Putamen (tissue), 1 donor: ENCODE data around the gene NKTR.
"Not testable (repeated sequence)": the region's sequence is repeated elsewhere in the genome, so short reads cannot be mapped to it uniquely, and the experiment has no call there.

Source experiments
- DNase-seq: peaks from one replicate; pipeline ENCODE4 v3.0.0-alpha.2; 2016; ENCODE audit warnings: low spot score

The NKTR gene

DNA sequence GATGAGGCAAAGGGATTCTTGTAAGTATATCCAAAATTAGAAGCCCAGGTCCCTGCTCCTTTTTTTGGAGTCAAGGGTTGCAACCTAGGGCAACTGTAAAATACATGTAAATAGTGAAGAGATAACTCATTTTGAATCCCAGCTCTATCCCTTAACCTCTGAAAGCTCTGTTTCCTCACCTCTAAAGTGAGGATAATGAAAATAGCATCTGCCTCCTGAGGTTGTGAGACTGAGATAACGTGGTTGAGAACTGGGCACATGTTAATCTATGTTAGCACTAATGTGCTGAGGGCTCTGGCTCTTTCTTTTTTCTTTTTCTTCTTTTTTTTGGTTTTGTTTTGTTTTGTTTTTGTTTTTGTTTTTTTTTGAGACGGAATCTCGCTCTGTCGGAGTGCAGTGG lies 4.8 kb upstream of the NKTR start:
- DNase-seq: no peak

DNA sequence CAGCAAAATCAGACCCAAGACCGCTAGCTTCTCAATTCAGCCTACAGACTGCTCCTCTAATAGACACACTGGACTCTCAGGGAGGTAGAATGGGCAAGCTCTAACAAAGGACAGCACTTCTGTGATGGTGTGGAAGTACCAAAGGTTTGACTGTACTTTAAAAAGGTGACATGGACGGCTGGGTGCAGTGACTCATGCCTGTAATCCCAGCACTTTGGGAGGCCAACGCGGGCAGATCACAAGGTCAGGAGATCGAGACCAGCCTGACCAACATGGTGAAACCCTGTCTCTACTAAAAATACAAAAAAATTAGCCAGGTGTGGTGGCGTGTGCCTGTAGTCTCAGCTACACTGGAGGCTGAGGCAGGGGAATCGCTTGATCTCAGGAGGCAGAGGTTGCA lies 3.4 kb upstream of the NKTR start:
- DNase-seq: not testable (repeated sequence)

DNA sequence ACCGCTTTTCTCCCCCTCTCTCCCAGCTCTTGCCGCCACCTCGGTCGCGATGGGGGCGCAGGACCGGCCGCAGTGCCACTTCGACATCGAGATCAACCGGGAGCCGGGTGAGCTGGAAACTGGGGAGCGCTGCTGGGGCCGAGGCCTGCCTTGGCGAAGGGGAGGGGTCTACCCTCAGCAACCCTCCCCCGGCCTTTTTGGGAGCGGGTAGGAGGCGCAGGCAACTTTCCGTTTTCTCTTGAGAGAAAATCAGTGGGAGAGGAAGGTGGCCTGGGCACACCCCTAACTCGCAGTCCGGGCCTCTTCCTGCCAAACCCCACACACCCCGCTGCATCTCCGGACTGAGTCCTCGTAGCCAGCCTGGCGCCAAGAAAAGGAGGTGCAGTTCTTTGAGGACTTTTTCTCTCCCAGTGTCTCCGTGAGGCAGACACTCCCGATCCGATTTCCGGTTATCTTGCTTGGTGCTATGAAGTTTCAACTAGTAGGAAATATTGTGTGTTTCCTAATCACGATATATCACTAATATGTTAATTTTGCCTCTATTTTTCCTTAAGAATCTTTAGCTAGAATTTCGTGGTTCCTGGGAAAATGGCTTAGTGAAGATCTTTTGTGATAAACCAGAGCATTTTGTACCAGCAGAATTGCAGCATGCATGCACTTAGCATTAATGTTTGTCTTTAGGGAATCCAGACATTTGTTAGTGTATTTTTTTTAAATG lies 631 bp downstream of the NKTR start:
- DNase-seq: peak; percentile 50

DNA sequence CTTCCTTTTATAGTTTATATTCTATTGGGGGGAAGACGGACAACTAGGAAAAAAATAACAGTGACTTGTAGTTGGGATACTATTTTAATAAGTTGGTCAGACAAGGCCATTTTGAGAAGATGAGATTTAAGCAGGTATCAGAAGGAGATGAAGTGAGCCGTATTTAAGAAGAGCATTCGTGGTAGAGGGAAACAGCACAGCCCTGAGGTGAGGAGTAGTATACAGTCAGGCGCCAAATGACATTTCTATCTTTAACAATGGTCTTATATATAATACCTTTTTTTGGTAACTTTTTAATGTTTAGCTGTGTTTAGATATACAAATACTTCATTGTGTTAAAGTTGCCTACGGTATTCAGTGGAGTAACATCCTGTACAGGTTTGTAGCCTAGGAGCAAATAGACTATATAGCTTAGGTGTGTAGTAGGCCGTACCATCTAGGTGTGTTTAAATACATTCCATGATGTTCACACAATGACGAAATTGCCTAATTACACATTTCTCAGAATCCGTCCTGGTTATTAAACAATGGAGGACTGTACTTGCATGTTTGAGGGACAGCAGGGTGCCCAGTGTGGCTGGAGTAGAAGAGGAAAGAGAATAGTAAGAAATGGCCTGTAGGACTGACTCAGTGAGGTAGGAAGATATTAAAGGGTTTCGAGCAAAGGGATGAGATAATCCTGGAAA lies 1.6 kb downstream of the NKTR start:
- DNase-seq: no peak

DNA sequence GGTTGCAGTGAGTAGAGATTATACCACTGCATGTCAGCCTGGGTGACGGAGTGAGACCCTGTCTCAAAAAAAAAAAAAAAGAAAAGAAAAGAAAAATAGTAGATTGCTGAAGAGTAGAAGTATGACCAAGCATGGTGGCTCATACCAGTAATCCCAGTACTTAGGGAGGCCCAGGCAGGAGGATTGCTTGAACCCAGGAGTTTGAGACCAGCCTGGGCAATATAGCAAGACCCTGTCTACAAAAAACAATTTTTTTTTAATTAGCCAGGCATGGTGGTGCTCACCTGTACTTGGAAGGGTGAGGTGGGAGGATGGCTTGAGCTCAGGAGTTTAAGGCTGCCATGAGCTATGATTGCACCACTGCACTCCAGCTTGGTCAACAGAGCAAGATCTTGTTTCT lies 2.5 kb downstream of the NKTR start:
- no peak for DNase-seq

DNA sequence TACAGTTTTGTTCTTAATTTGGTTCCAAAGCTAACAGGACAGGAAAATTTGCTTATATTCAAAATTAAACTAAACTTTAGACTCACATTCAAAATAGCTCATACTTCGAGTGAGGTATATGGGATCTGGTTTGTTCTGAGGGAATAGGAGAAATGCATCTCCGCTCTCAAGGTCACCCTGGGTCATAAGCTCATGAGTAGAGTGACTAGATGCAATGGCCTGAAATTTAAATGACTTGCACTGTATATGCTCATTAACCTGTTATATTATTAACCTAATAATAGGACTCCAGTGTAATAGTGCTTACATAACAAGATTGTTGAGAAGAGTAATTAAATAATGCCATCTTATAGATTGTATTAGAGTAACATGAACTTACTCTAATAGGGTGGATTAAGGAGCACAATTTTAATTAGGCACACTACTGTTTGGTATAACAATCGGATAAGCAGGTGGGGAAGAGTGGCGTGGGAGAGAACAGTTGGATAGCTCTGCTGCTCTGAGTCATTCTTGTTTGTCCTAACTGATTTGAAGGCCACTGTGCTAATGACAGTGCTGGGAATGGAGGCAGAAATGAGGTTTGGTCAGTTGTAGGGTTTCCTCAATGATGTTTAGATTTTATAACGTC lies 5.2 kb downstream of the NKTR start:
- DNase-seq: no peak

DNA sequence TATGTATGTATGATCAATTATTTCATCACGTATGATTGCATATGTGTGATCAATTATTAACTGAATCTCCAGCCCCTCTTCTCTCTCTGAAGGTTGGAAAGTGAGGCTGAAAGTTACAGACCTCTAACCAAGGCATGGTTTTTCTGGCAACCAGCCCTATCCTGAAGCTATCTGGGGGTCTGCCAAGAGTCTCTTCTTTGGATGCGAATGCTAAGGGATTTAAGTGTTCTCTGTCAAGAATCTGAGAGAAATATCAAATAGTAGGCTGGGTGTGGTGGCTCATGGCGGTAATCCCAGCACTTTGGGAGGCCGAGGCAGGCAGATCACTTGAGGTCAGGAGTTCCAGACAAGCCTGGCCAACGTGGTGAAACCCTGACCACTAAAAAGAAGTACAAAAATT lies 8.1 kb downstream of the NKTR start:
- no peak for DNase-seq

DNA sequence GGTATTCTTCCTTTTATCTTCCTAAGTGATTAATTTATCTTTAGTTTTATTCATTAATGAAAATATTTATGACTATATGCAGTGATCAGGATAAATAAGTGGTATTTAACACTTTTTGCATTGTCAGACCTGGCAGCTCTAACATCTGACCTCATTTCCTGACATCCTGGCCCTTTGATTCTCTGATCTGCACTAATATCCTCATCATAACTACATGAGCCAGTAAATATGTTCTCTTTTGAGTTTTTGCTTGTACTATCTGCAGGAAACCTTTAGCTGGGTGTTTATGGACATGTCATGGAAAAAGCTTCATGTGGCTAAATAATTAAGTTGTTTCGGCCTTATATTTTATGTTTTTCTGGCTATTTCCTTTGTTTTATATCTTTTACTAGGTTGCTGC lies 10.5 kb downstream of the NKTR start:
- no peak for DNase-seq

DNA sequence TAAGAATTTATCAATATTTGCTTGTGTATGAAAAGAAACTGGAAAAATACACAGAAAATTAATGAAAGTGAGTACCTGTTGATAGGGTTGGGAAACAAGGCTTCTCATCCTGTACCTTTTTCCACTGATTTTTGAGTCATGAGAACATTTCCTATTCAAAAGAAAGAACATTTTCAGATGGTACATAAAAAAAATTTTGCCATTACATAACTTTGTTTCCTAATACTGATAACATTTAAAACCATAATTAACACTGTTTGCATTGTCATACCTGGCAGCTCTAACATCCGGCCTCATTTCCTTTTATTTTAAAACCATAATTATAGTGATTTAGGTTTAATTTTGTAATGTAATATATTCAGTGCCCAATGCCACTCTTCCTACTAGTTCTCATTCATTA lies 11.7 kb downstream of the NKTR start:
- no peak for DNase-seq

DNA sequence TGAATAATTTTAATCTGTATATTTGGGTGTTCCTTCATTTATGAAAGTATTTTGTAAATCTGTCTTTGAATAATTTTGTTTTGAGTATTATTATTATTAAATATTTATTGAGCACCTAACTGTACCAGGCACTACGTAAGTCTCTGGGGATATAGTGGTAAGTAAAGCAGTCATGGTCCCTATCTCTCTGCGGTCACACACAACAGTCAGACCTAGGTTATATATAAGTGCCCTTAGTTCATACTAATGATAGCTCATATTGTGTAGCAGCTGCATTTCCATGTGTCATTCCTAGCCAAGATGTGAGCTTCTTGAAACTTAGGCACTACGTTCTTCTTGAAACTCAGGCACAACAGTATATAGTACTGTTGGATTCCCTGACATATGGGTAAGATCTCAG lies 12.4 kb downstream of the NKTR start:
- no peak for DNase-seq

DNA sequence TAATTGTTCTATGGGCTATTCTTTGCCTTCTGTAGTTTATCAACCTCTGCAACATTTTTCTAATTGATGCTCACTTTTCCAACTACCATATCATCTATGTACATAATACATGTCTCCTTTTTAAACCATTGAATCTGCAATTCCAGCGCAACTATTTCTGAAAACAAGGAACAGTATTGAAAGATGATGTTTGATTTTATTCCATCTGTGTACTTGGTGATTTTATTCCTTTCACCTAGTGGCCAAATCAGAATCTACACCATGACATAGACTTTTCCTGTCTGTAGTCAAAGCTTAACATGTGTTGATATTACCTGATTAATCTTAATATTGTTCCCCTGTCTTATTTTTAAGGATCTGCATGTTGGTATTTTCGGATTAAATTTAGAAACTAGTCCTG lies 13.0 kb downstream of the NKTR start:
- no peak for DNase-seq

DNA sequence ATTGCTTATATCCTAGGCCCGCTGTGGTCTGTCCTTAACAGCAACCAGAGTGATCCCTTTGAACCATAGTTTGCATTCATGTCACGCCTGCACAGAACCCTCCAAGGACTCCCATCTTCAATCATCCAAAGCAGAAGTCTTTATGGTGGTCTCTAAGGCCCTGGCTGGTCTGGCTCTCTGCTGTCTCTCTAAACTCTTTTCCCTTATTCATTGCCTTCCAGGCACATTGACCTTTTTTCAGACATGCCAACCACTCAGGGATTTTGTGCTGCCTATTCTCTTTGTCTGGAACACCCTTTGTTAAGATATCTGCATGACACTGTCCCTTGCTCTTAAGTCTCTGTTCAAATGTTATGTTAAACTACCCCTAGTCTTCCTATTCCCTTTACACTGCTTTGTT lies 31.1 kb downstream of the NKTR start:
- no peak for DNase-seq

DNA sequence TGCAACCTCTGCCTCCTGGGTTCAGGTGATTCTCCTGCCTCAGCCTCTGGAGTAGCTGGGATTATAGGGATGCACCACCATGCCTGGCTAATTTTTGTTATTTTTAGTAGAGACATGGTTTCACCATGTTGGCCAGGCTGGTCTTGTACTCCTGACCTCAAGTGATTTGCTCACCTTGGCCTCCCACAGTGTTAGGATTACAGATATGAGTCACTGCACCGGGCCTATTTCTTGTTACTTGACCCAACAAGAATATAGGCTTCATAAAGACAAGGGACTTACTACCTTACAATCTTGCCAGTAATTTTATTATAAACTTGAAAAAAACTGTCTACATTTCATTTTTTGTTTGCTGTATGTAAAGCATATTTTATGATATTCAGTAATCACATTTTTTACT lies 31.7 kb downstream of the NKTR start:
- DNase-seq: no peak

DNA sequence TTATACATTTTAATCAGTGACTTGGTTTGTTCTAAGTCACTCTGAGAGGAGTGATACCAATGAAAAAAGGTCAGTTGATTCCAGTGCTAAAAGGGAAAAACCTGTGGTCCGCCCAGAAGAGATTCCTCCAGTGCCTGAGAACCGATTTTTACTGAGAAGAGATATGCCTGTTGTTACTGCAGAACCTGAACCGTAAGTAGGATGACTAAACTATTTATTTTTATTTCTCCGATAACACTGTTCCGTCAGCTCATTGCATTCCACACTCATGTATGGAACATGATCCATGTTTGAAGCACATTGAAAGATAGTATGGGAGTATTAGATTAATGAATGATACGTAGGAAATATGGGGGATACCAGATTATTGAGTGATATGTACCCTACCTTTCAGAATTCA lies 33.1 kb downstream of the NKTR start:
- no peak for DNase-seq

DNA sequence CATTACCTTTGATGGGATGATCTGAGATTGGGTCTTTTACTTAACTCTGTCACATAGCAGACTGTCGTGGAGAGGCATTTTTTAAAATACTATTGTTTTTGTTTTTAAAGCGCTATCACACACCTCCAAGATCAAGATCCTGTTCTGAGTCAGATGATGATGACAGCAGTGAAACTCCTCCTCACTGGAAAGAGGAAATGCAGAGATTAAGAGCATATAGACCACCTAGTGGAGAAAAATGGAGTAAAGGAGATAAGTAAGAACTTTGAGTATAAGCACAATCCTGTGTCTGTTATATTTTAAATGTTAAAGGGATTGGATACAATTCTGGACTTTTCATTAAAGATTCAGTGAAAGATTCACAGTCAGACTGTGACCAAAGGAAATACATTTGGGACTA lies 34.6 kb downstream of the NKTR start:
- DNase-seq: no peak

DNA sequence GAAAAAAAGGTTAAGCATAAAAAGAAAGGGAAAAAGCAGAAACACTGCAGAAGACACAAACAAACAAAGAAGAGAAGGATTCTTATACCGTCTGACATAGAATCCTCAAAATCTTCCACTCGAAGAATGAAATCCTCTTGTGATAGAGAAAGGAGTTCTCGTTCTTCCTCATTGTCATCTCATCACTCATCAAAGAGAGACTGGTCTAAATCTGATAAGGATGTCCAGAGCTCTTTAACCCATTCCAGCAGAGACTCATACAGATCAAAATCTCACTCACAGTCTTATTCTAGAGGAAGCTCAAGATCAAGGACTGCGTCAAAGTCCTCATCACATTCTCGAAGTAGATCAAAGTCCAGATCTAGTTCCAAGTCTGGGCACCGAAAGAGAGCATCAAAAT lies 36.5 kb downstream of the NKTR start:
- DNase-seq: no peak

DNA sequence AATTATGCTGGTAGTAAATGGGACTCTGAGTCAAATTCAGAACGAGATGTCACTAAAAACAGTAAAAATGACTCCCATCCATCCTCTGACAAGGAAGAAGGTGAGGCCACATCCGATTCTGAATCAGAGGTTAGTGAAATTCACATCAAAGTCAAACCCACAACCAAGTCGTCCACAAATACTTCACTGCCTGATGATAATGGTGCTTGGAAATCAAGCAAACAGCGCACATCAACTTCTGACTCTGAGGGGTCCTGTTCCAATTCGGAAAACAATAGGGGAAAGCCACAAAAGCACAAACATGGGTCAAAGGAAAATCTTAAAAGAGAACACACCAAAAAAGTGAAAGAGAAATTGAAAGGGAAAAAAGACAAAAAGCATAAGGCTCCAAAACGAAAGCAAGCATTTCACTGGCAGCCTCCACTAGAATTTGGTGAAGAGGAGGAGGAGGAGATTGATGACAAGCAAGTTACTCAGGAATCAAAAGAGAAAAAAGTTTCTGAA lies 37.9 kb downstream of the NKTR start:
- DNase-seq: no peak

DNA sequence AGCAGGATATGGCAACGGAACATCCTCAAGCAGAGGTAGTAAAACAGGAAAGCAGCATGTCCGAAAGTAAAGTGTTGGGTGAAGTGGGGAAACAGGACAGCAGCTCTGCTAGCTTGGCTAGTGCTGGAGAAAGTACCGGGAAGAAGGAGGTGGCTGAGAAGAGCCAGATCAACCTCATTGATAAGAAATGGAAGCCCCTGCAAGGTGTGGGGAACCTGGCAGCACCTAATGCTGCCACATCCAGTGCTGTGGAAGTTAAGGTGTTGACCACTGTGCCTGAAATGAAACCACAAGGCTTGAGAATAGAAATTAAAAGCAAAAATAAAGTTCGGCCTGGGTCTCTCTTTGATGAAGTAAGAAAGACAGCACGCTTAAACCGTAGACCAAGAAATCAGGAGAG lies 38.7 kb downstream of the NKTR start:
- DNase-seq: no peak

DNA sequence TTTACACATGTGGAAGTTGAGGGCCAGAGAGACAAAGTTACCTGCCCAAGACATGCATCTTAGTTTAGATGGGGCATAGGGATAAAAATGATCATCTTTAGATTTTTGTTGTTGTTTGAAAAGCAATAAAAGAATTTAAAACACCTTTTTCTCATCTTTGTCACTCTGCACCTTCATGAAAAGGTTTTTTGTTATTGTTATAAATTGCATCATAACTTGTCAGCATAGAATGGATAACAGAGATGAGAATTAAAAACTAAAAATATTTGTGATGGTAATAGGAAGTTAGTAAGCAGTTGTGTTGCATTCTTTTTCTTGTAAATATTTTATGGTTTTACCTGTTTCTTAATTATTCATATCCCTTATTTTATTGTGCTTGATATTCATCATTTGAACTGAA lies 39.6 kb downstream of the NKTR start:
- DNase-seq: no peak

DNA sequence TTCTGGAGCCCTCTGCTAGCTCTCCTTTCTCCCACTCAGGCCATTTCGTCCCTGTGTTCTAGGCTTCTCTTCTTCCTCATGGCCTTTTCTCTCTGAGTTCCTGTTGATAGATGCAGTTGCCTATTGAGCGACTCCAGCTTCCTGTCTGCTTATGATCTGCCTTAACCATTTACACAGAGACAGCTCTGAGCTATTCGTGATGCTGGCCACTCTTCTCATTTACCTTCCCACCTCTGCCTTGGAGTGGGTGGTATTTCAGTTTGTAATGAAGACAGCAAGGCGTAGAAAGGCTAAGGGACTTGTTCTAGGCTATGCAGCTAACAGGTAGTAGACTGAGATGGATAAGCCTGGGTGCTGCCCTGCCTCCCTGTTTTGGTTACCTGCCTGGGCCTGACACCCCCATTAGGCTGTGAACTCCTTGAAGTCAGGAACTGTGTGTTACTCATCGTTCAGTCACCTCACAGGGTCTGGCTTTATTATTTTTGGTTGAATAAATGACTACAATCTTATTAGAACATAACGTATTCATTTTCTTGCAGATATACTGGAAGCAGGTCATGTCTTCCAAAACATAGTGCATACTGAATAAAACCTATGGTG lies 40.4 kb downstream of the NKTR start:
- DNase-seq: peak; percentile 50

DNA sequence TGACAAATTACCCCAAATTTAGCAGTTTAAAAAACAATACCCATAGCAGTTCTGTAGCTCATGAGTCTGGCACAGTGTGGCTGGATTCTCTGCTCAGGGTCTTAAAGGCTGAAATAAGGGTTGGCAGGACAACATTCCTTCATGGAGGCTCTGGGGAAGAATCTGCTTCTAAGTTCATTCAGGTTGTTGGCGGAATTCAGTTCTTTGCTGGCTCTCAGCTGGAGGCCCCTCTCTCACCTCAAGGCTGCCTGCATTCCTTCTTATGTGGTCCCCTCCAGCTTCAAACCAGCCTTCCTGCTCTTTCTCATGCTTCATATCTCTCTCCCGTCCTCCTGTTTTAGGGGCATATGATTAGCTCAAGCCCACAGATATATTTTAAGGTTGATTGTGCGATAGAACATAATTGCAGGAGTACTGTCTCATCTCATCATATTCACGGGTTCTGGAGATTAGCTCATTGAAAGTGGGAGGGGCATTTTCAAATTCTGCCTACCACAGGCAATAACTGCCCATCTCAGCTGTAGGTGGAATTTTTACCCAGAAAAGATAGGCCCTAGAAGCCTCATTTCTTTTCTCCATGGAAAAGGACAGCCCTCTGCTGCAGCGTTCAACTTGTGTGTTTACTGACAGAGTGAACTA lies 47.5 kb downstream of the NKTR start:
- peak; percentile 50 for DNase-seq

DNA sequence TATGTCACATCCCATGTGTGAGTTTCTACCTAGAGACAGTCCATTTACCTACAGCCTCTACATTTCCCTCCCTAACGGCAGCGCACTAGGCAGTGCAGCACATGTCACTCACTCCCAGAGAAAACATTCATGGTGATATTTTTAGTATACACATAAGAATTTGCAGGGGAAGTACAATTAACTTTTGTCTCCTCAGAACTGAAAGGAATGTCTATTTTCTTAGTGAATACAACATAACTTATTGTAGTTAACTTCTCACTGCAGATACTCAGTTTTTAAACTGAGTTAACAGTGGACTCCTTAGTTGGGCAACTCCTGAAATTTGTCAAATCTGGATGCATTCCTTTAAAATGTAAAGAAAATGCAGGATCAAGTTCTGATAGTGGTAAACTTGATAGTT lies 48.5 kb downstream of the NKTR start:
- no peak for DNase-seq

DNA sequence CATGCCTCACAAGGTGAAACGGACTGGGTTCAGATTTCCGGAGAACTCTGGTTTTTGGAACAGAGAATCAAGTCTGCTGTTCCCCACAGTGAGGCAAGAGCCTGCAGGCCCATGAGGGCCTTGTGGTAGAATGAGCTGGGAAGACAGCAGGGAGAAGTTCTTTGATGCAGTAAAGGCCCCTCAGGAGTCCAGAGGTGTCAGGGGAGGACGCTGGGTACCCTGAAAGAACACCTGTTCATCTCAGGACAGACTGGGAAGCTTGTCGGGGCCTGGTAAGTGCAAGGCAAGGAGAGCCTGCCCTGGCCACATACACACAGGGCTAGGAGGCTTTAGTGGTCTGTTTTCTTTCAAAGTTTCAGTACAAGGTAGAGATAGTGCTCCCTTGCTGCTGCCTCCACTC lies 49.3 kb downstream of the NKTR start:
- no peak for DNase-seq
